SK-N-SH (cell line): ENCODE measurements around the gene PPP1R27. TPM values are rescaled to one million over a fixed set of nuclear protein-coding genes. Genes with fewer than 3 reads are reported as not detected.

Source experiments
- CTCF ChIA-PET: fragments of 300-600, 350-600 bp; formaldehyde crosslinking; extraction: SDS; loops from one replicate; lab custom pipeline; 2021; lab: Yijun Ruan, JAX
- POLR2A ChIA-PET: fragments of 350-600 bp; sonication (Branson Sonifier 250); formaldehyde crosslinking; extraction: SDS; loops from one replicate; lab custom pipeline; 2020; ENCODE audit warnings: antibody characterized with exemption, inconsistent platforms; lab: Yijun Ruan, JAX
- DNase-seq: peaks from one replicate; pipeline ENCODE4 v3.0.0; 2012
- H2AFZ ChIP-seq: fragments of 200-600 bp; sonication (generic); 2 replicates; pipeline ENCODE4 v1.8.1; 2016; ENCODE audit warnings: antibody characterized with exemption, mild to moderate bottlenecking, low read depth
- H3F3A ChIP-seq: fragments of 200-600 bp; sonication (generic); replicated peaks from 2 replicates; pipeline ENCODE3; 2016; ENCODE audit warnings: antibody characterized with exemption, mild to moderate bottlenecking; ENCODE audit not compliant: insufficient read depth
- H3K27ac ChIP-seq, 2 experiments: fragments of 200-500 bp in 1 of 2; fragments of 200-600 bp in 1 of 2; sonication (Bioruptor generic) in 1 of 2; sonication (generic), shearing (Covaris generic) in 1 of 2; 2 replicates each; pipeline versions ENCODE4 v1.5.1 to v1.6.1; 2014 to 2016; ENCODE audit warnings: low read depth in 2 of 2, inconsistent platforms in 1 of 2, low read length in 1 of 2, mild to moderate bottlenecking in 1 of 2, mixed read lengths in 1 of 2
- H3K27me3 ChIP-seq: fragments of 200-600 bp; sonication (generic), shearing (Covaris generic); 2 replicates; pipeline ENCODE4 v1.6.1; 2016; ENCODE audit warnings: mixed run types; ENCODE audit not compliant: insufficient read depth
- H3K36me3 ChIP-seq, 2 experiments: fragments of 200-500 bp in 1 of 2; fragments of 200-600 bp in 1 of 2; sonication (Bioruptor generic) in 1 of 2; sonication (generic) in 1 of 2; replicated peaks in 1 of 2; 2 replicates each; pipeline versions ENCODE3 to v1.5.1; 2014 to 2016; ENCODE audit warnings: low read length in 1 of 2, mild to moderate bottlenecking in 1 of 2; ENCODE audit not compliant: insufficient read depth in 2 of 2, control insufficient read depth in 1 of 2
- H3K4me1 ChIP-seq, 2 experiments: fragments of 200-500 bp in 1 of 2; fragments of 200-600 bp in 1 of 2; sonication (Bioruptor generic) in 1 of 2; sonication (generic), shearing (Covaris generic) in 1 of 2; 2 replicates each; pipeline versions ENCODE4 v1.5.1 to v1.6.1; 2014 to 2016; ENCODE audit warnings: low read depth in 1 of 2, low read length in 1 of 2, mixed run types in 1 of 2; ENCODE audit not compliant: insufficient read depth in 2 of 2, control insufficient read depth in 1 of 2
- H3K4me2 ChIP-seq: fragments of 200-600 bp; sonication (generic), shearing (Covaris generic); 2 replicates; pipeline ENCODE4 v1.6.1; 2017; ENCODE audit warnings: mixed run types
- H3K4me3 ChIP-seq, 2 experiments: fragments of 200-500 bp in 1 of 2; fragments of 200-600 bp in 1 of 2; sonication (Bioruptor generic) in 1 of 2; sonication (generic), shearing (Covaris generic) in 1 of 2; 2 replicates each; pipeline versions ENCODE4 v1.5.1 to v1.8.1; 2014 to 2016; ENCODE audit warnings: low read depth in 2 of 2, inconsistent platforms in 1 of 2, low read length in 1 of 2, mild to moderate bottlenecking in 1 of 2, mixed read lengths in 1 of 2, moderate library complexity in 1 of 2
- H3K79me2 ChIP-seq: fragments of 200-600 bp; sonication (generic); 2 replicates; pipeline ENCODE4 v1.8.1; 2017; ENCODE audit warnings: mild to moderate bottlenecking; ENCODE audit not compliant: insufficient read depth
- H3K9ac ChIP-seq: fragments of 200-600 bp; sonication (generic); 2 replicates; pipeline ENCODE4 v1.6.1; 2017; ENCODE audit warnings: mixed run types
- H3K9me2 ChIP-seq: fragments of 200-600 bp; sonication (generic); 2 replicates; pipeline ENCODE4 v1.6.1; 2017; ENCODE audit warnings: mixed run types
- H3K9me3 ChIP-seq: fragments of 200-600 bp; sonication (generic); 2 replicates; pipeline ENCODE4 v1.6.1; 2017; ENCODE audit warnings: mixed run types, mild to moderate bottlenecking, moderate library complexity
- H4K20me1 ChIP-seq: fragments of 200-600 bp; sonication (generic); 2 replicates; pipeline ENCODE4 v1.6.1; 2017; ENCODE audit warnings: mild to moderate bottlenecking, mixed run types; ENCODE audit not compliant: insufficient read depth
- ELF1 ChIP-seq: IDR thresholded peaks from 2 replicates; pipeline ENCODE4 v1.4.0; 2012
- EP300 ChIP-seq, 2 experiments: IDR thresholded peaks; 2 replicates each; pipeline versions ENCODE4 v1.4.0 to v1.6.1; 2012; ENCODE audit warnings: borderline replicate concordance in 1 of 2, low read depth in 1 of 2, low read length in 1 of 2
- FOSL2 ChIP-seq: IDR thresholded peaks from 2 replicates; pipeline ENCODE4 v1.4.0; 2012; ENCODE audit warnings: low read depth, mild to moderate bottlenecking, moderate library complexity, borderline replicate concordance
- FOXJ3 ChIP-seq: sonication (generic); formaldehyde crosslinking; IDR thresholded peaks from 2 replicates; pipeline ENCODE4 v1.5.1; 2020; ENCODE audit warnings: mild to moderate bottlenecking, missing genetic modification reagents
- FOXM1 ChIP-seq: IDR thresholded peaks from 2 replicates; pipeline ENCODE4 v1.4.0; 2012; ENCODE audit warnings: low read depth, mild to moderate bottlenecking
- GABPA ChIP-seq: IDR thresholded peaks from 2 replicates; pipeline ENCODE4 v1.4.0; 2012; ENCODE audit warnings: low read depth, mild to moderate bottlenecking
- GATA2 ChIP-seq: sonication (generic); formaldehyde crosslinking; IDR thresholded peaks from 2 replicates; pipeline ENCODE4 v1.5.0; 2020; ENCODE audit warnings: mild to moderate bottlenecking, missing genetic modification reagents
- MAX ChIP-seq: IDR thresholded peaks from 2 replicates; pipeline ENCODE4 v1.4.0; 2012; ENCODE audit warnings: low read depth
- NRF1 ChIP-seq: IDR thresholded peaks from 2 replicates; pipeline ENCODE4 v1.6.1; 2012; ENCODE audit warnings: low read depth, mild to moderate bottlenecking, low read length
- RXRA ChIP-seq: IDR thresholded peaks from 2 replicates; pipeline ENCODE4 v1.4.0; 2012; ENCODE audit warnings: low read depth, mild to moderate bottlenecking, borderline replicate concordance
- SIN3A ChIP-seq: IDR thresholded peaks from 2 replicates; pipeline ENCODE4 v1.6.1; 2012; ENCODE audit warnings: low read depth, mild to moderate bottlenecking, low read length, moderate library complexity, borderline replicate concordance
- TAF1 ChIP-seq: IDR thresholded peaks from 2 replicates; pipeline ENCODE4 v1.6.1; 2012; ENCODE audit warnings: low read depth, mild to moderate bottlenecking, low read length, moderate library complexity, borderline replicate concordance
- TCF12 ChIP-seq: IDR thresholded peaks from 2 replicates; pipeline ENCODE4 v1.4.0; 2012
- TEAD4 ChIP-seq: IDR thresholded peaks from 2 replicates; pipeline ENCODE4 v1.4.0; 2012; ENCODE audit warnings: mild to moderate bottlenecking, borderline replicate concordance; ENCODE audit not compliant: insufficient read depth
- USF1 ChIP-seq: IDR thresholded peaks from 2 replicates; pipeline ENCODE4 v1.4.0; 2012; ENCODE audit warnings: low read depth, borderline replicate concordance
- WGBS: methylation state at CpG from one replicate; pipeline ENCODE4 v1.1.6; 2017; ENCODE audit warnings: low lambda C conversion rate; 5-methylcytosine and 5-hydroxymethylcytosine counted together
- polyA plus RNA-seq, 3 experiments: library from polyadenylated mRNA; depleted of rRNA; stranded (reverse); fragments of >200 nt; gene quantifications; 2 replicates each; pipeline ENCODE4 v1.2.3, GENCODE V29; 2012

PPP1R27 gene
- polyA plus RNA-seq, 1 of the 3 experiments (the other 2 are of a cell fraction) = 0.07 TPM

- no peak overlapping the region for H3K9ac ChIP-seq
- DNase-seq = no peak
- H3K9me2 ChIP-seq = no peaks in the 10 kb centered on the region
- no peaks in the 10 kb centered on the region for H3K79me2 ChIP-seq
- TF ChIP-seq TAF1 (no peak), NRF1 (no peak), FOSL2 (no peak), ELF1 (no peak), GATA2 (CRISPR knock-in tag) (no peak), FOXM1 (no peak), TEAD4 (no peak), FOXJ3 (CRISPR knock-in tag) (no peak), GABPA (no peak)
- 73% methylated on average over 26 of the region's 42 CpGs for whole genome bisulfite sequencing
- H3K36me3 ChIP-seq = no peaks in the 10 kb centered on the region
- peaks cover 0 to 44% of the 10 kb centered on the region in 2 experiments; a peak in 1 of 4 replicates for H3K4me1 ChIP-seq
- CTCF ChIA-PET = interaction anchor here (0.7 to 7.3 kb wide), 8 partner anchors 16 to 85 kb away, joined by 3 to 60 read pairs (median 3); partner anchors contain the start of gene MCRIP1
- H3F3A ChIP-seq = no peaks in the 10 kb centered on the region
- H3K9me3 ChIP-seq = no peaks in the 10 kb centered on the region
- POLR2A ChIA-PET = no interaction called here
- no peak overlapping the region for H3K27ac ChIP-seq
- peaks cover 50% of the 10 kb centered on the region for H3K27me3 ChIP-seq
- no peak overlapping the region for H3K4me2 ChIP-seq
- H2AFZ ChIP-seq = no peak overlapping the region
- no peak overlapping the region for H3K4me3 ChIP-seq
- H4K20me1 ChIP-seq = no peaks in the 10 kb centered on the region
Measured at GRCh38 chr17:81810892-81811704, 23.8 kb downstream of the PPP1R27 start.

GRCh38 chr17:81810476-81810875 is 24.4 kb downstream of the PPP1R27 start:
- Histone ChIP-seq H3K9me3 (no peaks in the 10 kb centered on the region), H3K9me2 (no peaks in the 10 kb centered on the region), H3K27me3 (peaks cover 56% of the 10 kb centered on the region), H3K27ac (no peak overlapping the region), H3K36me3 (no peaks in the 10 kb centered on the region), H3K4me3 (no peak overlapping the region), H3K4me1 (peaks cover 0 to 43% of the 10 kb centered on the region in 2 experiments; a peak in 1 of 4 replicates), H2AFZ (no peak overlapping the region), H3K4me2 (no peak overlapping the region), H4K20me1 (no peaks in the 10 kb centered on the region), H3K79me2 (no peaks in the 10 kb centered on the region), H3F3A (no peaks in the 10 kb centered on the region), H3K9ac (no peak overlapping the region)
- TF ChIP-seq TCF12 (no peak), SIN3A (no peak), MAX (no peak), USF1 (no peak), EP300 (IDR thresholded peaks at IDR 0.05; ENCODE audit: borderline replicate concordance in 1 of 2, low read depth in 1 of 2, low read length in 1 of 2) (no peak), RXRA (no peak), ELF1 (no peak)
- ChIA-PET CTCF (interaction anchor here (0.6 to 7.3 kb wide), 5 partner anchors 16 to 96 kb away, joined by 3 to 60 read pairs (median 3); no protein-coding TSS in a partner anchor), POLR2A (no interaction called here)
- WGBS = 78% methylated on average over 8 of the region's 8 CpGs
- DNase-seq = no peak
